CD14-positive monocyte (primary cell): ENCODE measurements around the gene NAT9. TPM values are rescaled to one million over a fixed set of nuclear protein-coding genes. Genes with fewer than 3 reads are reported as not detected.

ENCODE experiments used
- DNase-seq, 3 donors: peaks; one replicate each; pipeline ENCODE4 v3.0.0-alpha.2; 2011 to 2022
- H2AFZ ChIP-seq: 2 replicates; pipeline ENCODE4 v1.6.0; 2012; ENCODE audit warnings: mild to moderate bottlenecking, low read depth, low read length, inconsistent platforms; ENCODE audit not compliant: insufficient read depth, poor library complexity, severe bottlenecking
- H3K27ac ChIP-seq, 2 donors: 1 replicate in 1 of 2; 2 replicates in 1 of 2; pipeline ENCODE4 v1.5.1; 2012 to 2013; ENCODE audit warnings: low read length in 2 of 2, control low read depth in 1 of 2, inconsistent platforms in 1 of 2, low read depth in 1 of 2, mild to moderate bottlenecking in 1 of 2
- H3K27me3 ChIP-seq, 2 donors: one replicate each; pipeline versions ENCODE4 v1.6.0 to v1.6.1; 2011 to 2013; ENCODE audit warnings: low read length in 2 of 2; ENCODE audit not compliant: control insufficient read depth in 2 of 2, insufficient read depth in 2 of 2
- H3K36me3 ChIP-seq, 2 donors: replicated peaks in 1 of 2; 1 replicate in 1 of 2; 2 replicates in 1 of 2; pipeline versions ENCODE4 v1.5.1 to v1.6.1; 2012 to 2013; ENCODE audit warnings: low read length in 2 of 2, control low read depth in 1 of 2, inconsistent platforms in 1 of 2, mild to moderate bottlenecking in 1 of 2; ENCODE audit not compliant: insufficient read depth in 2 of 2, control insufficient read depth in 1 of 2
- H3K4me1 ChIP-seq, 2 donors: 1 replicate in 1 of 2; 2 replicates in 1 of 2; pipeline versions ENCODE4 v1.5.1 to v1.6.1; 2012 to 2013; ENCODE audit warnings: low read length in 2 of 2, control low read depth in 1 of 2, inconsistent platforms in 1 of 2, mild to moderate bottlenecking in 1 of 2, moderate library complexity in 1 of 2; ENCODE audit not compliant: insufficient read depth in 2 of 2, control insufficient read depth in 1 of 2
- H3K4me2 ChIP-seq: replicated peaks from 2 replicates; pipeline ENCODE3; 2012; ENCODE audit warnings: low read length, moderate library complexity, mild to moderate bottlenecking; ENCODE audit not compliant: poor library complexity, severe bottlenecking; ENCODE audit errors: extremely low read depth
- H3K4me3 ChIP-seq, 3 experiments: fragments of 200-600 bp in 1 of 3; sonication (generic) in 1 of 3; replicated peaks in 1 of 3; 1 replicate in 2 of 3; 2 replicates in 1 of 3; pipeline ENCODE4 v1.5.1; 2011 to 2013; ENCODE audit warnings: low read length in 3 of 3, mild to moderate bottlenecking in 3 of 3, control low read depth in 2 of 3, low read depth in 2 of 3, inconsistent platforms in 1 of 3, moderate library complexity in 1 of 3
- H3K79me2 ChIP-seq: 2 replicates; pipeline ENCODE4 v1.6.0; 2012; ENCODE audit warnings: mild to moderate bottlenecking, control low read depth, inconsistent platforms, low read length, moderate library complexity; ENCODE audit not compliant: insufficient read depth
- H3K9ac ChIP-seq: 2 replicates; pipeline ENCODE4 v1.6.0; 2017; ENCODE audit warnings: low read length, mild to moderate bottlenecking; ENCODE audit not compliant: insufficient read depth, poor library complexity, severe bottlenecking
- H3K9me3 ChIP-seq, 2 donors: replicated peaks in 1 of 2; 1 replicate in 1 of 2; 2 replicates in 1 of 2; pipeline versions ENCODE4 v1.5.1 to v1.6.1; 2012 to 2013; ENCODE audit warnings: low read length in 2 of 2, control low read depth in 1 of 2; ENCODE audit not compliant: control insufficient read depth in 1 of 2, insufficient read depth in 1 of 2
- H4K20me1 ChIP-seq: 2 replicates; pipeline ENCODE4 v1.6.0; 2012; ENCODE audit warnings: mild to moderate bottlenecking, low read length, control low read depth, moderate library complexity; ENCODE audit not compliant: insufficient read depth
- H3K27ac Mint-ChIP-seq, 7 donors: one replicate each; pipeline ENCODE4 v1.8.0; 2020; ENCODE audit warnings: mild to moderate bottlenecking in 7 of 7, mixed read lengths in 7 of 7, moderate library complexity in 6 of 7, inconsistent platforms in 2 of 7
- H3K27me3 Mint-ChIP-seq, 3 donors: one replicate each; pipeline ENCODE4 v1.8.0; 2021 to 2022; ENCODE audit warnings: low read depth in 3 of 3, mild to moderate bottlenecking in 3 of 3, mixed read lengths in 3 of 3, moderate library complexity in 3 of 3, inconsistent platforms in 1 of 3
- H3K36me3 Mint-ChIP-seq, 2 donors: one replicate each; pipeline ENCODE4 v1.8.0; 2020; ENCODE audit warnings: mixed read lengths in 2 of 2, inconsistent platforms in 1 of 2, mild to moderate bottlenecking in 1 of 2
- H3K4me1 Mint-ChIP-seq: one replicate; pipeline ENCODE4 v1.8.0; 2020; ENCODE audit warnings: mild to moderate bottlenecking, mixed read lengths
- H3K4me3 Mint-ChIP-seq, 2 donors: one replicate each; pipeline ENCODE4 v1.8.0; 2020; ENCODE audit warnings: mild to moderate bottlenecking in 2 of 2, mixed read lengths in 2 of 2, moderate library complexity in 1 of 2
- H3K9me3 Mint-ChIP-seq, 7 donors: one replicate each; pipeline ENCODE4 v1.8.0; 2020 to 2022; ENCODE audit warnings: mixed read lengths in 7 of 7, mild to moderate bottlenecking in 6 of 7, moderate library complexity in 6 of 7, inconsistent platforms in 2 of 7
- WGBS: methylation state at CpG from one replicate; pipeline ENCODE4 v1.1.5; 2013; ENCODE audit warnings: missing lambda C conversion rate; ENCODE audit not compliant: insufficient coverage; 5-methylcytosine and 5-hydroxymethylcytosine counted together
- intact Hi-C, 2 donors: fragments of 100-400 bp; cut with micrococcal nuclease; formaldehyde crosslinking; loops; one replicate each; pipeline versions ENCODE4 v1.15.0 to v1.15.1; 2023
- polyA plus RNA-seq, 3 donors: library from polyadenylated mRNA; depleted of rRNA in 1 of 3; unstranded in 2 of 3; stranded (reverse) in 1 of 3; fragments of 300-500 nt in 2 of 3; fragments of >200 nt in 1 of 3; fragmentation: Illumina TruSeq in 2 of 3; gene quantifications; 1 replicate in 2 of 3; 2 replicates in 1 of 3; pipeline ENCODE4 v1.2.3, GENCODE V29; 2012 to 2021
- TF ChIP-seq, protein P1 (sequence below): fragments of 200-600 bp; IDR thresholded peaks from one replicate; pipeline ENCODE4 v1.8.0; 2022; ENCODE audit warnings: antibody characterized with exemption, mild to moderate bottlenecking

The NAT9 gene
- polyA plus RNA-seq, 3 donors: 7.1 to 95.6 (median 7.8) TPM

- peaks cover 88% of the 10 kb centered on the region for H3K4me1 Mint-ChIP-seq
- peaks cover 0 to 6% (median 0%) of the 10 kb centered on the region in 3 donors for H3K27me3 Mint-ChIP-seq
- peak overlapping the region in 1 of 3 experiments; percentile 89 for H3K4me3 ChIP-seq
- WGBS: 37% methylated on average over 4 of the region's 12 CpGs
- H2AFZ ChIP-seq: no peak overlapping the region
- H3K9ac ChIP-seq: no peak overlapping the region
- H3K36me3 ChIP-seq: no peaks in the 10 kb centered on the region
- no peaks in the 10 kb centered on the region for H3K27me3 ChIP-seq
- no peaks in the 10 kb centered on the region for H4K20me1 ChIP-seq
- H3K9me3 Mint-ChIP-seq: peaks cover 0 to 2% (median 0%) of the 10 kb centered on the region in 7 donors
- H3K9me3 ChIP-seq: no peaks in the 10 kb centered on the region
- intact Hi-C loops: loop anchor here (5.0 to 10.0 kb wide), 4 partner anchors 67 to 365 kb away; partner anchors contain the start of gene CD300H (in 1 of the 2)
- H3K27ac Mint-ChIP-seq: peak overlapping the region; percentile 6 to 88 (median 78)
- TF ChIP-seq, protein P1, sequence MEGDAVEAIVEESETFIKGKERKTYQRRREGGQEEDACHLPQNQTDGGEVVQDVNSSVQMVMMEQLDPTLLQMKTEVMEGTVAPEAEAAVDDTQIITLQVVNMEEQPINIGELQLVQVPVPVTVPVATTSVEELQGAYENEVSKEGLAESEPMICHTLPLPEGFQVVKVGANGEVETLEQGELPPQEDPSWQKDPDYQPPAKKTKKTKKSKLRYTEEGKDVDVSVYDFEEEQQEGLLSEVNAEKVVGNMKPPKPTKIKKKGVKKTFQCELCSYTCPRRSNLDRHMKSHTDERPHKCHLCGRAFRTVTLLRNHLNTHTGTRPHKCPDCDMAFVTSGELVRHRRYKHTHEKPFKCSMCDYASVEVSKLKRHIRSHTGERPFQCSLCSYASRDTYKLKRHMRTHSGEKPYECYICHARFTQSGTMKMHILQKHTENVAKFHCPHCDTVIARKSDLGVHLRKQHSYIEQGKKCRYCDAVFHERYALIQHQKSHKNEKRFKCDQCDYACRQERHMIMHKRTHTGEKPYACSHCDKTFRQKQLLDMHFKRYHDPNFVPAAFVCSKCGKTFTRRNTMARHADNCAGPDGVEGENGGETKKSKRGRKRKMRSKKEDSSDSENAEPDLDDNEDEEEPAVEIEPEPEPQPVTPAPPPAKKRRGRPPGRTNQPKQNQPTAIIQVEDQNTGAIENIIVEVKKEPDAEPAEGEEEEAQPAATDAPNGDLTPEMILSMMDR: no peak
- H3K36me3 Mint-ChIP-seq: peaks cover 9 to 16% of the 10 kb centered on the region in 2 donors
- DNase-seq: peak in 1 of 3 donors; percentile 24
- peak overlapping the region; percentile 54 to 93 for H3K4me3 Mint-ChIP-seq
- H3K27ac ChIP-seq: peak overlapping the region in 1 of 2 donors; percentile 75
- peaks cover 81 to 99% of the 10 kb centered on the region in 2 donors for H3K4me1 ChIP-seq
- H3K4me2 ChIP-seq: peak overlapping the region; percentile 99
- peaks cover 55% of the 10 kb centered on the region for H3K79me2 ChIP-seq
These were observed 36.8 kb downstream of the NAT9 start for GRCh38 chr17:74739227-74739831.

- TF ChIP-seq, protein P1: no peak
- Histone ChIP-seq H3K27ac (peak overlapping the region; percentile 41 to 75), H2AFZ (peak overlapping the region; percentile 82), H3K4me3 (peak overlapping the region; percentile 46 to 89 (median 55)), H3K4me1 (peaks cover 71 to 89% of the 10 kb centered on the region in 2 donors), H4K20me1 (no peaks in the 10 kb centered on the region), H3K79me2 (peaks cover 47% of the 10 kb centered on the region), H3K36me3 (no peaks in the 10 kb centered on the region), H3K9ac (peak overlapping the region; percentile 71), H3K4me2 (peak overlapping the region; percentile 99), H3K9me3 (no peaks in the 10 kb centered on the region), H3K27me3 (no peaks in the 10 kb centered on the region)
- peaks cover 0 to 6% (median 0%) of the 10 kb centered on the region in 3 donors for H3K27me3 Mint-ChIP-seq
- no peak for DNase-seq
- H3K27ac Mint-ChIP-seq: peak overlapping the region; percentile 82 to 91 (median 85)
- H3K36me3 Mint-ChIP-seq: peaks cover 2 to 7% of the 10 kb centered on the region in 2 donors
- peaks cover 79% of the 10 kb centered on the region for H3K4me1 Mint-ChIP-seq
- H3K9me3 Mint-ChIP-seq: no peaks in the 10 kb centered on the region
- H3K4me3 Mint-ChIP-seq: peak overlapping the region; percentile 86 to 93
- 5% methylated on average over 8 of the region's 16 CpGs for WGBS
- intact Hi-C loops: loop anchor here (5.0 to 10.0 kb wide), 4 partner anchors 66 to 364 kb away; partner anchors contain the start of gene CD300H (in 1 of the 2)
These were observed 37.8 kb downstream of the NAT9 start for GRCh38 chr17:74738051-74738996.
